Embryonic facial prominence (tissue), 1 donor: ENCODE results near the gene RUNX2.
"Not testable (repeated sequence)": the region's sequence is repeated elsewhere in the genome, so short reads cannot be mapped to it uniquely, and the experiment has no call there.

Experiments
- DNase-seq: peaks from one replicate; pipeline ENCODE4 v3.0.0-alpha.2; 2016; ENCODE audit errors: extremely low spot score

The RUNX2 gene

GRCh38 chr6:45457141-45457540, 129.0 kb downstream of the RUNX2 start:
- no peak for DNase-seq

DNA sequence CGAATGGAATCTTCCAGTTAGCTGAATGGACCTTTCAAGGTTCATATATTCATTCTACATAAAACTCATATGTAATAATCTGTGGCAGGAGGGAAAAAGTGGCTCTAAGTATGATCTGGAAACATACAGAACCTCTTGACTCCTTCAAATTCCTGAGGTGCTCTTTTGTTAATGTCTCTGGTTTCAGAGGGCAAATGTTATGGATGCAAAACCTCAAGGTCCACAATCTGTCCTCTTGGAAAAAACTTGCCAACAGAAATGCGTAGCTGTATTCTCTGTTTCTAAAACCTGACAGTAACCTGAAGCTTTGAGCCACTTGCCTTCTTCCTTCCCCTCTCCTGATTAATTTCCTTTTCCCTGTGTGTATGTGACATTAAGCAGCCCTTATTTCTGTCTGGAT, 130.5 kb downstream of the RUNX2 start:
- DNase-seq, result no peak

DNA sequence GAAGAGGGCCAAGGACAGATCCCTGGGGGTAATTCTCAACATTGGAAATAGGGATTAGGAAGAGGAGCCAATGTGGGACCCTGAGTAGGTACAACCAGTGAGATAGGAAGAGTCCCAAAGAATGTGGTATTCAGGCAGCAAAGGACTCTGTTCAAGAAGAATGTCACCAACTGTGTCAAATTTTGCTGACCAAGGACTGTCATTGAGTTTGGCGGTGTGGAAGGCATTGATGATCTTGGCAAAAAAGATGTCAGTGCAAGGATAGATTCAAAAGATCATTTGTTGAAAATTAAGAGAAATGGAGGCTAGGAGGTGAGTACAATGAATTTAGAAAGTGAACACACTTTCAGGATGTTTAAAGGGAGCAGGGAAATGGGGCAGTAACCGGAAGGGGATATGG, 132.0 kb downstream of the RUNX2 start:
- DNase-seq, result no peak

GRCh38 chr6:45461486-45461885, 133.4 kb downstream of the RUNX2 start:
- DNase-seq, result no peak

DNA sequence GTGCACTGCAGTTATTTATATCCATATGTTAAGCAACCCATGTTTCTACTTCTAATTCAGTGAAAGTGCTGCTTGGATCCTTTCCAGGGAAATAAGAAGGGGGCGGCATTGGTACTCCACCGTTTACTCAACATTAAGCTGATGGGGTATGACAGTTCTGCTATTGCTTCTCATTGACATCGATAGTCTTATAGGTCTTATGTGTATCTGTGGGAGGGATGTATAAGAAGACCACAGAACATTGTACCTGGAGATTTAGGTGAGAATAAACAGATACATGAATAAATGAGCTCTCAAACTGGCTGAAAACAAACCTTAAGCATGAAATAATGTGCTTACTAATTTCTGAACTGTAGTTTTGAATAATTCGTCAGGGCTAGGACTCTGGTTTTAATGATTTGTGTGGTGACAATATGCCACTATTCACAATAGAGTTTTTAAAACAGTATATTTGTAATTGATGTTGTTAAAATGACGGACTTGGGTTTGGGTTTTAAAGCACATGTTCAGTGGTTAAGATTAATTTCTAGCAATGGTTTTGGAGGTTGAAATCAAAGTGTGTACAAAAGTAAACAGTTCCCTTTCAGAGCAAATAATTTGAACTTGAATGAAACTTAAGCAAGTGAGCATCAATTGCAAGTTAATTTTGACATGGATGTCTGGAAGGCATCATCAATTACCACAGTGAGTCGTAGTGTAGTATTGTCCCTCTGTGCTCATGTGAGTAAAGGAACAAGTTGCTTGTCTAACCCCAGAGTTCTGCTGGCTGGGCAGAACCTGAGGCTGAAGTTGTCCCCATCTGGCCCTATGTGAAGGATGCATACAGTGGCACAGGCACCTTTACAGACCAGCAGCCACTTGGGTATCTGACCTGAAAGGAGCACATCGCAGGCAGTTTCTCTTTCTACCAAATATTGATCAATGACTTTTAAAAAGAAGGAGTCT, 134.3 kb downstream of the RUNX2 start:
- DNase-seq, result no peak

GRCh38 chr6:45464685-45465084, 136.6 kb downstream of the RUNX2 start:
- DNase-seq, result no peak

DNA sequence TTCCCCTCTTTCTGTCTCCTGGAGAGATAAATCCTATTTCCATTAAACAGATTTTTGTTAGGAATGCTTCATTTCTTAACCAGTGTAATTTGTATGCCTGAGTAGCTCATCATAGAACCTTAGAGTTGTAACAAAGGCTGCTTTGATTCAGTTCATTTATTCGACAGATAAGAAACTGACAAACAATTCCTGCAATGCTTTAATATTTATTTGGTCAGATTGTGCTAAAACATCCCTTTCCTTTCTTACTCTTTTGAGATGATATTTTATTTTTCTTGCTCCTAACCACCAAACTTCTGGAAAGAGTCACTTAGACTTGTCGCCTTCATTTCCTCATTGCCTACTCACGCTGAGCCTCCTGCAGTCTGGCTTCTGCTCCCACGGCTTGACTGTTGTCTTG, 138.6 kb downstream of the RUNX2 start:
- DNase-seq, result no peak

DNA sequence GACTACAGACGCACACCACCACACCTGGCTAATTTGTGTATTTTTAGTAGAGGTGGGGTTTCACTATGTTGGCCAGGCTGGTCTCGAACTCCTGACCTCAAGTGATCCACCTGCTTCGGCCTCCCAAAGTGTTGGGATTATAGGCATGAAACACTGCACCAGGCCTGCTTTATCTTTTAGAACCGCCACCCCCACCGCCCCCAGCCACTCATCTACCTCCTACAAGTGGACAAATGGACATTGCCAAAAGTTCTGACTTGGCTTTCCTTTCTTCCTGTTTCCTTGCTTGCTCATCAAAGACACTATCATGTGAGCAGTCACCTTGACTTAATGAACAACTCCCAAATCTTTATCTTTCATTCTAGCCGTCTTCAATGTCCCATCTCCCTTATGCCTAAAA, 139.3 kb downstream of the RUNX2 start:
- not testable (repeated sequence) for DNase-seq

- DNase-seq, result no peak
These were observed 139.7 kb downstream of the RUNX2 start for GRCh38 chr6:45467853-45468252.

DNA sequence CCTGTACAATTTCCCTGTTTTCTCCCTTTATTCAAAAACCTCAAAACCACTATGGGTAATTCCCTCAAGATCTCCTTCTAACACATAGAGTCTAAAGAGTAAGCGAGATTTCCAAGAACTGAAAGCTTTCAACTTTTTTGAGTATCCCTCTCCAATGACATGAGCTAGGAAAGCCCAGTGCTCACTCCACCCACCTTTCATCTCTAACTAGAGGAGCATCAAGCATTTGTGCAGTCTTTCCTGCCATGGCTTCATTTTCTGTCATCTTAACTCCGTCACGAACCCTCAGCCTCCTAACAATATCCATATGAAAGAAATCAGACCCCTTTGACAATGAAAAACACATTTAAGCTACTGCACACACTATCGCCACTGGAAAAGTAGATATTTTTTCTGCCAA, 141.5 kb downstream of the RUNX2 start:
- peak; percentile 57 for DNase-seq

DNA sequence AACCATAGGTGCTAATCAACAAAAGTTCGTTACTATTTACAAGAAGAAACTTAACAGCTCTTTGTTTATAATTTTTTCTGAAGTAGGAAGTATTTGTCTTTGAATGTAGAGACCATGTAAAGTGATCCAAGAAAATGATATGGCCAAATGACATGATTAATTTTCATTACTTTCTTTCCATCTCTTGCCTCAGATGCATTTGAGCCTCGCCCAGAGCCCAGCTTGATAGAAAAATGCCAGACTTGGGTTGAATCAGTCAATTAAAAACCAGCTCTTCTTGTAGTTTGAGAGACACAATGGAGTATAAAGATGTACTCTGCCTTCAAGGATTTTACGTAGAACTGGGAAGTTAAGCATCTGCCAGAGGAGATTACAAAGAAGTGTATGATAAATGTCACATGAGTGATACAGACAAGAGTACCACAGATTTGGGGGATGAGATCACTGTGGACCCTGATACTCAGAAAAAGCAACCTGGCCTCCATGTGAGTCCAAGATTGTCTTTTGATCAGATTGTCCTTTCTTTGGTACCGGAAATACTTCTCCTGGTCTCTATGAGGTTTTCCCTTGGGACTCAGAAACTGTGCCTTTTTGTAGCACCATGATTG, 142.1 kb downstream of the RUNX2 start:
- no peak for DNase-seq

DNA sequence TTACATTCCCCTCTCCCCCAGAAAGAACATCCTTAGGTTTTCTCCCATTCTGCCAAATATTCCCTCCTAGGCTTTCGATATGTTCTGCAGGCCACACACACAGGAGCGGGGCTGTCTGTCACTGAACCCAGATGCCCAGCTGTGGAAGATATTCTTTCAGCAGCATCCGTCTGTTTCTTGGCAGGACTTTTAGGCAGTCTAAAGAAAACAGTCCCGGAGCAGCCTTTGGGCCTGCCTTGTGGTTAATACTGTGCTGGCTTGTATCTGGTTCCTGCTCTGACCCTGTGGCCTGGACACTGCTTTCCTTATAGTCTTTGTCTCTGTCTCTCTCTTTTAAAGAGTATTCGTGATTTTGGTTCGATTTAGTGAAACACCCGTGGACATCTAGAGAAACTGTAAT, 144.3 kb downstream of the RUNX2 start:
- no peak for DNase-seq

- DNase-seq, result no peak
These were observed 145.2 kb downstream of the RUNX2 start for GRCh38 chr6:45473121-45473993.

- no peak for DNase-seq
These were observed 146.2 kb downstream of the RUNX2 start for GRCh38 chr6:45474376-45474775.

- no peak for DNase-seq
These were observed 148.2 kb downstream of the RUNX2 start for GRCh38 chr6:45476341-45476740.

GRCh38 chr6:45477278-45477677, 149.1 kb downstream of the RUNX2 start:
- no peak for DNase-seq

DNA sequence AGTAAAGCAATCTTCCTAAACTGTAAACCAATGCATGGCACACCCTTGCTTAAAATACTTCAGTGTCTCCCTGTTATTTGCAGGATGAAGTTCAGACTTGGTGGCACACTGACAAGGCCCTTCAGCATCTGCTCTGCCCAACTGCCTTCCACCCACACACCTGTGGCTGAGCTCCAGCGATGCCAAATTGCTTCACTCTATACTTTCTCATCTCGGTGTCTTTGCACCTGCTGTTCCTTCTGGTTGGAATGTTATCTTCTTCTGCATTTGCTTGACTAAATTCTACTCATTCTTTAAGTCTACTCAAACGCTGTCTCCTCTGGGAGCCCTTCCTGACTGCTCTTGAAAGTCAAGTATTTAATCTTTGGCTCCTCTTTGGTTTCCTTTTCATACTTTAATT, 149.7 kb downstream of the RUNX2 start:
- DNase-seq, result no peak

DNA sequence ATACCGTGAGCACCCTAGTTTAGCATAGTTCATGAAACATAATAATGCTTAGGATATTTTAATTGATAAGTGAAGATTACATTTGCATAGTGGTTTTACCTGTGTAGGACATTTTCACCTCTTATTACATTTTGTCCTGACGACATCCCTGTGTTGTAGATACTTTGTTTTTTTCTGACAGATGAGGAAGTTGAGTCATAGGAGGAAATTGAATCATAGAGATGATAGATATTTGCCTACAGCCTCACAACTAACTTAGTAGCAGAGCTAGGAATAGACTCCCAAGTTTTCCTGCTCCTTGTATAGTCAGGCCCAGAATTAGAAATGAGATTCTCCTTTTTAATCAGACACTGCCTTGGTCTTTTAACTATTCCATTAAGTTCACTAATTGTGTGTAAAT, 150.1 kb downstream of the RUNX2 start:
- no peak for DNase-seq

DNA sequence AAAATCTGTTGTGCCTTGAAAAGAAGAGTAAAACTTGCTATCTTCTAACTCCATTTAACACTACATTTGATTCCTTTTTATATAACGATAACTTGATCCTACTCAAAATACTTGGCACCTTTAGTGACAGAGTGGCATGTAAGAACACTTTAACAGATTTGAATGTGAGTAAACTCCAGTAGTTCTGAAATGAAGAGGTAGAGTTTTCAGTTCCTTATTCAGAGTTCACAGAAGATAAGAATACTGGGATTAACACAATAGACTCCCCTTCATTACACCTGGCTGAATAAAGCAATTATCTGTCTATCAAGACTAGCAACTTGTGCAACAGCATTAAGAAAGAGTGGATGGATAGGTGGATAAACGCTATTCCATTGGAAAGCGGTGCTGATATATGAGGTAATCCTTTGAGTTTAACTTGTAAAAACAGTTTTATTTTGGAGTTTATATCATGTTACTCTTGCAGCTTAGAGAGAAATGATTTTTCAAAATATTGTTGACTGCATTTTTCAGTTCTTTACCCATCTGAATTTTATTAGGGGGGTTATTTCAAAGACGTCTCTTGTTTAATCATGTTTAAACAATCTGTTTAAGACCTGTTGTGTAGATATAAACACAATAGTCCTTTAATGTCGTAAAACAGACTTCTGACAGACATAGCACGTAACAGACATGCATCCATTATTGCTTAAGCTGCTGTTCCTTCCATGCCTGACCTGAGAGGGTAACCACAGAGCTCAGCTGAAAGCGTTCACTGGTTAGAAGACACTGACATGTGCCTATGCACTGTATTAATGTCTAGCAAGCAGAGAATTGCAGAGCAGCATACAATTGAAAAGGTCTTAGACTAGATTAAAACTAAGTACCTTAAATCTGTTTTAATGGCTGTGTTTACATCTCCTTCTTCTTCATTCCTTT, 152.0 kb downstream of the RUNX2 start:
- DNase-seq, result peak; percentile 41

DNA sequence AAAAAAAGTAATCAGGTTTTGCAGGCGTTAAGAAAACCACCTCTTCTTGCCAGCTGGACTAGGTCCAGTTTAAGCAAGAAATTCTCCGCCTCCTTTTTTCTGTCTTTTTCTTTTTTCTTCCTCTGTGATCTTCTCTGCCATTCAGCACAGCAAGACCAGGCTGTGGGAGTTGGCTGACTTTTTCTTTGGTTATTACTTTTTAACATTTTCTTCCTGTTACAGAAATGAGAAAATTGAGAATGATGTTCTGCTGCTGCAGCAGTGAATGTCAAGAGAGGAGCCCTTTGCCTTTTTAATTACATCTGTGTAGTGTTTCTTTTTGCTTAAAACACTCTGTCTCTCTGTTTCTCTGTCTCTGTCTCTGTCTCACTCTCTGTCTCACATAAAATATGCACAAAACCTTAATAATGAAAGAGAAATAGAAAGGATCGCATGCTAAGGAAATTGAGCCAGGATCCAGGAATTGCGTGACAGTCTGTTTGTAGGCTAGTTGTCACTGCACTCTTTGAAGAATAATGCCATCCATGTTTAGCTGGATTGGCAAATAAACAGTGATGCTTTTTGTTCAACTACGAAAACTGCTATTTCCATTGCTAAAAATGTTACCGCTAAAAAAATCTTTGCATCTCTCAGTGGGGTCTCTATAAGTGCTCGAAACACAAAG, 152.8 kb downstream of the RUNX2 start:
- peak; percentile 22 for DNase-seq

DNA sequence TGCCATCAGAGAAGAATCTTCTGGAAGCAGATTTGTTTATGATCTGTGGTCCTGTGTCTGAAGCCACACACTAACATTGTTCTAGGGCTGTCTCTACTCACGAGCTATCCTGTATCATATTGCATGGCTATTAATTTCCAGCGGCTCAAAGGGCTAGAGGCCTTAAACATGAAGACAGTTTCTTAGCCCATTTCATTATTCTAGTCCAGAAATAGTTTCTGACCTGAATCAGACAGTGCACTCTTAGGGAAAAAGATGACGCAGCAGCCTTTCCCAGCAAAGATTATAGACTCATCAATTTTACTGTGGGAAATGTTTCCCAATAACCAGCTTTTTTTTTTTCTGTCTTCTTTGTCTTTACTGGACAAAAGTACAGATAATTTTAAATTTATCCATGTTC, 154.9 kb downstream of the RUNX2 start:
- DNase-seq, result no peak
